ENCODE results near the gene MYL9.

DNA sequence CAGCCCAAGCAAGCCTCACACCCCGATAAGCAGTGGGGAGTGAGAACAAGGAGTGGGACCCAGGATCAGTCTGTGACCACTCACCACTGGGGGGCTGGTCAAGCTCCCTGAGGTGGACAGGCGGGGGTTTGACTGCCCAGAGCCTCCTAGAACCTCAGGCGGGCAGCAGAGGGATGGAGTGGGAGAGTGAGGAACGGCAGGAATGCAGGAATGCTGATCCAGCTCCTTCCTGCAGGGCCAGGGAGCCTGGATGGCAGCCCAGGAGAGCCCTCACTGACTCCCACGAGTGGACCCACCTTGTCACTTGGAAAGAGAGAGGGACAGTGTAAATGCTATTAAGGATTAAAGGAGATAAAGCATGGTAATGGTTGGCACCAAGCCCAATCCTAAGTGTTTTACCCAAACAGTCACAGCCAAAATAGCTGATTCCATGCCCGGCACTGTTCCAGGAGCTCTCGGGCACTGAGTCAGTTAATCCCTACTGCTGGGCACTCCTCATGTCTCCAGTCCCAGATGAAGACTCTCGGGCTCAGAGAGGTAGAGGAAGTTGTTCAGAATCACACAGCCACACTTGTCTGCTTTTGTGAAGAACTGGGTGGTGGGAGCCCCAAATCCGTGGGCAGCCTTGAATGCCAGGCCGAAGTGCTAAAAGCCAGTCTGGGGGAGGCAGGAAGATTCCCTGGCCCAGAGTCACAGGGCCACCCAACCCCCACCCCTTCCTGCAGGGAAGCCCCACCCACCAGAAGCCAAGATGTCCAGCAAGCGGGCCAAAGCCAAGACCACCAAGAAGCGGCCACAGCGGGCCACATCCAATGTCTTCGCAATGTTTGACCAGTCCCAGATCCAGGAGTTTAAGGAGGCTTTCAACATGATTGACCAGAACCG, 3.1 kb downstream of the MYL9 start:
- peak in 1 of 4 experiments; percentile 2 for TF ChIP-seq CTCF (IDR thresholded peaks at IDR 0.05)
- TF ChIP-seq EP300 (IDR thresholded peaks at IDR 0.05), result no peak
